GM12873 (cell line): ENCODE data around the gene CAPNS2.

Experiments
- TF ChIP-seq, protein P1 (sequence below): IDR thresholded peaks from 2 replicates; pipeline ENCODE4 v1.5.1; 2012; ENCODE audit warnings: low read depth, mild to moderate bottlenecking, moderate library complexity, low read length, control low read depth; ENCODE audit not compliant: insufficient read depth; ENCODE audit errors: missing control alignments

Gene CAPNS2

DNA sequence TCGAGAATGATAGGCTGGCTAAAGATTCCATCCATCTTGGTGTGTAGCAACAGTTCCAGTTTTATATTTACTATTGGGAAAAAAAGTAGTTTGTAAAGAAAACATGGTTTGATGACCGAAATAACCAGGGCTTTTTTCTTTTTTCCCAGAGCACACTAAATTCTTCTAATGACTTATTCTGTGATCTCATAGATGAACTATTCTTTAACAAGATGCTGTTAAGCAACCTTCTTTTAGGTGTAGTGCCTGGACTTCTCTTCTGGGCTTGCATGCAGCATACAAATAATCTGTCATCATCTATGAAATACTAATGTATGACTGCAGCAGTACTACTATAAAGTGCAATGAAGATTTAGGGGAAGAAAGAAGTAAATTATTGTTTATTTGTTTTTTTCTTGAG lies 11.0 kb upstream of the CAPNS2 start:
- TF ChIP-seq, protein P1, sequence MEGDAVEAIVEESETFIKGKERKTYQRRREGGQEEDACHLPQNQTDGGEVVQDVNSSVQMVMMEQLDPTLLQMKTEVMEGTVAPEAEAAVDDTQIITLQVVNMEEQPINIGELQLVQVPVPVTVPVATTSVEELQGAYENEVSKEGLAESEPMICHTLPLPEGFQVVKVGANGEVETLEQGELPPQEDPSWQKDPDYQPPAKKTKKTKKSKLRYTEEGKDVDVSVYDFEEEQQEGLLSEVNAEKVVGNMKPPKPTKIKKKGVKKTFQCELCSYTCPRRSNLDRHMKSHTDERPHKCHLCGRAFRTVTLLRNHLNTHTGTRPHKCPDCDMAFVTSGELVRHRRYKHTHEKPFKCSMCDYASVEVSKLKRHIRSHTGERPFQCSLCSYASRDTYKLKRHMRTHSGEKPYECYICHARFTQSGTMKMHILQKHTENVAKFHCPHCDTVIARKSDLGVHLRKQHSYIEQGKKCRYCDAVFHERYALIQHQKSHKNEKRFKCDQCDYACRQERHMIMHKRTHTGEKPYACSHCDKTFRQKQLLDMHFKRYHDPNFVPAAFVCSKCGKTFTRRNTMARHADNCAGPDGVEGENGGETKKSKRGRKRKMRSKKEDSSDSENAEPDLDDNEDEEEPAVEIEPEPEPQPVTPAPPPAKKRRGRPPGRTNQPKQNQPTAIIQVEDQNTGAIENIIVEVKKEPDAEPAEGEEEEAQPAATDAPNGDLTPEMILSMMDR = no peak

DNA sequence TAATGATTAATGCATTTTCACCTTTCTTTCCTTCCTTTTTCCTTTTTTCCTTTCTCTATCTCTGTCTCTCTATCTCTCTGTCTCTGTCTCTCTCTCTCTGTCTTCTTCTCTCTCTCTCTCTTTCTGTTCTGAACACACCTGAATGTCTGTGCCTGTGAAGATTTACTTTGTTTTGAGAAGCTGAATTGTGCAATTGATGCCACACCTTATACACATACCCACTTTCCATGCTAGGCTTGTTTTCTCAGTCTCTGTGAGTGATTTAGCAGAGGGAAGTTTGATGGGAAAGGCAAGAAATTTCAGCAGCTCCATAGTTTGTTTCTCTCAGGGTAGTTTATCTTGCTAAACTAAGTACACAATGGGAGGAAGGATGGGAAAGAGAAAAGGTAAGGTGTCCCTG lies 9.3 kb upstream of the CAPNS2 start:
- TF ChIP-seq, protein P1 = no peak

DNA sequence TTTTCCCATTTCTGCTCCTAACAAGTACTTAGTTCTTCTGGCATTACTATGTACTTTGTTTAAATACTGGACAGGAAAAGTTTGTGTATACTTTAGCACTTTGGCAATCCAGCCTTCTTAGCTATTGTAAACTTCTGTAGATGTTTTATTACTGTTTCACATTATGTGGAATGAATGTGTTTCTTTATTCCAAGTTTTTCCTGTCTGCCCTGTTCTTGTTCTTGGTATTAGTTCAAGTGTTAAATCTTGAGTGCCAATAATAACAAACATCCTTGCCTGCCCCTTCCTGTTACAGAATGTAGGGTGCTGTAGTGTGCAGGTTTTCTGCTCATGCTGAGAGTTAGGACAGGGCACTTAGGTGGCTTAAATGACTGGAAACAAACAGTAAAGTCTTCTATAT lies 7.3 kb upstream of the CAPNS2 start:
- TF ChIP-seq, protein P1 = no peak

DNA sequence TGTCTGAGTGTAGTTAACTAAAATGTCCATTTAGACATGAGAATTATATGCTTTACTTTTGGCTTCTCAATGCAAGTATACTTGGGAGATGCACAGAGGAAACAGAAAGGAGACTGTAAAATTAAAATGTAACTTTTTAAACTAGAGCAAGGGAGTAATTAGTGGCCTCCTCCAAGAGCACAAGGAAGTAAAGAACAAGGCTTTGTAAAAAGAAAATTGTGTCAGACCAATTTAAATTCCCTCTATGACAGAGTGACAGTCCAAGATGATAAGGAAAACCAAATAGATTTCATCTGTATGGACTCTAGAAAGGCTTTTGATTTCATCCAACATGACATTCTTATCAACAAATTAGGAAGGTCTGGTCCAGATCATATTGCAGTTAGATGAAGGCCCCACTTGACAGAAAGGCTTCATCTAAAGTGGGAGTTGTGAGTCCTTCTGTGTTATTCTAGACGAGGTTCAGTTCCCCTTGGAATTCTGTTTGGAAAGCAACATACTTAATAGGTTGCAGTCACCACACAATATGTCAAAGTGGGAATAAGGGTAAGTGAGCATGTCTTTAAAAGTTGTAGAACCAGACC lies 6.5 kb upstream of the CAPNS2 start:
- TF ChIP-seq, protein P1 = no peak

DNA sequence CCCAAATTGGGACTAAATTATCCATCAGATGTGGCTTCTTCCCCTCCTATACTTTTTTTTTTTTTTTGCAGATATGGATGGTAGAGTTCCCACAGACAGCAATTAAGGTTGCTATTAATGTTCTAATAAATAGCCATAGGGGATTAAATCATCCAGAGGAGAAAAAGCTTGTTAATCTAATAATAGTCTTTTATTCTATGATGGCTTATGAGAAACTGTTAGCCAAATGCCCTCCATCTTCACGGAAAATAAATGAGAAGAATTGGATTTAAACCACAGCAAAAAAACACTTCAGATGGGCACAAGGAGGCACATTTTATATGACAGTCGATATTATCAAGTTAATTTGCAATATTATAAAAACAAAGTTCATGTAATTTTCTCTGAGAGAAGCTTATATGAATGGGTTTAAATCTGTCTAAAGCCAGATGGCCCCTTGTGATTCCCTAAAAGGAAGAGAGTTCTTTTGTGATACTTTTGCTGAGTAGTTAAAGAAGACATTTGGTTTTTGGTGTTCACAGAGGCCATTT lies 5.1 kb upstream of the CAPNS2 start:
- TF ChIP-seq, protein P1 = no peak

DNA sequence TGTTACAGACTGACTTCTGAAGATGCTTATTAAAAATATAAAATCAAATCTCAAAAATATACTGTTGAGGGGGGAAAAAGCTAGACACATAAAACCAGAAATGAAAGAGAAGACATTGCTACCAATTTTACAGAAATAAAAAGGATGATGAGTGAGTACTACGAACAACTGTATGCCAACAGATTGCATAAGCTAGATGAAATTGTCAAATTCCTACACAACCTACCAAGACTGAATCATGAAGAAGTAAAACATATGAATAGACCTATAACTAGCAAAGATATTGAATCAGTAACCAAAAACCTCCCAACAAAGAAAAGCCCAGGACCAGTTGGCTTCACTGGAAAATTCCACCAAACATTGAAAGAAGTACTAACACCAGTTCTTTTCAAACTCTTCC lies 3.5 kb upstream of the CAPNS2 start:
- TF ChIP-seq, protein P1 = no peak

DNA sequence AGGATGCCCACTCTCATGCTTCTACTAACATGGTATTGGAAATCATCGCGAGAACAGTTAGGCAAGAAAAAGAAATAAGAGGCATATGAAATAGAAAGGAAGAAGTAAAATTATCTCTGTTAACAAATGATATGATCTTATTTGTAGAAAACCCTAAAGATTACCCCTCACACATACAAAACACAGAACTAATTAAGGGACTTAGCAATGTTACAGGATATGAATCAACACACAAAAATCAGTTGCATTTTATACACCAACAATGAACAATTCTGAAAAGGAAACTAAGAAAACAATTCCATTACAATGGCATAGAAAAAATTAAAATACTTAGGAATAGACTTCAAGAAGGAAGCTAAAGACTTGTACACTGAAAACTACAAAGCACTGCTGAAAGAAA lies 2.7 kb upstream of the CAPNS2 start:
- TF ChIP-seq, protein P1 = no peak

DNA sequence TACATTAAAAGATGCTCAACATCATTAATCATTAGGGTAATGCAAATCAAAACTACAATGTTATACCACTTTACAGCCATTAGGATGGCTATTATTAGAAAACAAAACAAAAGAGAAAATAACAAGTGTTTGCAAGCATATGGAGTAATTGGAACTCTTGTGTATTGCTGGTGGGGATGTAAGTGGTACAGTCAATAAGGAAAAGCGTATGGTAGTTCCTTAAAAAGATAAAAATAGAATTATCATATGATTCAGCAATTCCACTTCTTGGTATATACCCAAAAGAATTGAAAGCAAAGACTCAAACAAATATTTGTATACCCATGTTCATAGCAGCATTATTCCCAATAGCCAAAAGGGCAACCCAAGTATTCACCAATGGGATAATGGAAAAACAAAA lies 1.4 kb upstream of the CAPNS2 start:
- TF ChIP-seq, protein P1 = no peak
